Effector CD8-positive, alpha-beta T cell (primary cell): ENCODE data around the gene SLC1A7.

Experiments
- DNase-seq: peaks from one replicate; lab custom pipeline; 2025; lab: John Stamatoyannopoulos, UW

SLC1A7 gene

DNA sequence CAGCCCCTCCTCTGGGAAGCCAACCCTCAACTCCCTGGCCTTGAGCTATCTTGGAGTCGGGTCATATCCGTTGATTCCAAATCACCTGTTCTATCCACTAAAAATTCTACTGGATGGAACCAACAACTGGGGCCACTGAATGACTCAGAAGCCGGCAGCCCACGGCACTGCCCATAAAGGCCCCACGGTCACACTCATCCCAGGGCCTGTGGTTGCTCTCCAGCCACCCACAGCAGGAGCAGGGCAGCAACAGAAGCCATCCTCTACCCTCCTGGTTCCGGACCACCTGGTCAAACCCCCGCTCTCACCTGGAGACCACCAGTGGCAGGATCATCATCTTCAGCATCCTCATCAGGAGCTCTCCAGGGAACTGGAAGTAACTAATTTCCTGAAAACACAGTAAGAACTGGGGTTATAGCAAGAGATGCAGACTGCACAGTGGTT, 8.4 kb downstream of the SLC1A7 start:
- no peak for DNase-seq

DNA sequence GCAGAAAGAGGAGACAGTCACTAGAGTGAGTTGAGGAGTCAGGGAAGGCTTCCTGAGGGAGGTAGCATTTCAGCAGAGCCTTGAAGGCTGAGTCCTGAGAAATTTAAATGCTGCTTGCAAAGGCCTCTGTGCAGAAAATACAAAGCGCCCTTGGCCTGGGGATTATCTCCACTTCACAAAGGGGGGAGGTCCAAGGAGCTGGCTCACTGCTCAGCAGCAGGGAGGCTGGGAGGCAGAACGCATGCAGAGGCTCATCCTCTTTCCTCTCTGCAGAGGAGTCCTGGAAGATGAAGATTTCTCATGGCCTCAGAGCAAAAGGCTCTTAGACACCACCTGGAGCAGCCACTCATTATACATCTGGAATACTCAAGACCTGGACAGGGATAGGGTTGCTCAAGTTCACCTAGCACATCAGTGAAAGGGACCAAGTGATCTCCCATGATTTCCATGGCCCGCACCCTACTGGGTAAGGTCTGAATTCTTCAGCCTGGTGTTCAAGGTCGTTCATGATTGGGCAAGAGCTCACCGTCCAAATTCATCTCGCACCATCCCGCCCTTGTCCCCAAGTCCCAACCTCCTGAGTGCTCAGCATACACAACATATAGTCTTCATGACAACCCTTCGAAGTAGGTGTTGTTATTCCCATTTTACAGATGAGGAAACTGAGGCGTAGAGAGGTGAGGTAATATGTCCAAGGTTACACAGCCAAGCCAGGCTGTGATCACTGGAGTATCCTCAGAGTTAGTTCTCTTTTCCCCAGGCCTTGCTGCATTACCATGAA, 9.0 kb downstream of the SLC1A7 start:
- DNase-seq, result no peak

DNA sequence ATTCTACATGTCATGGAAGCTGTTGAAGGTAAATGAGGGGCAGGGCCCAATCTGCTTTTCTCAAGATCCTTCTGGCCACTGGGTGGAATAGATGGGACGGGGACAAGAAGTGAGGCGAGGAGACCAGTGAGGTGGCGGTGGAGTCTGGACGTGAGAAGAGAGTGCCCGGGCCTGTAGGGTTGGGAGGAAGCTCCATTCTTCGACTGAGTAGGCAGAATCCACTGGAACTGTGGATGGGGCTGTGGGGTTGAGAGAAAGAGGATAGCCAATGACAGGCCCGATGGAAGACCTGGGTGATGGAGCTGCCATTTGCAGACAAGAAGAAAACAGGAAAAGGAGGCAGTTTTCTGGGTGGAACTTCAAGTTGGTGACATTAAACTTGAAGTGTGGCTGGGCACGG, 10.3 kb downstream of the SLC1A7 start:
- DNase-seq, result no peak

DNA sequence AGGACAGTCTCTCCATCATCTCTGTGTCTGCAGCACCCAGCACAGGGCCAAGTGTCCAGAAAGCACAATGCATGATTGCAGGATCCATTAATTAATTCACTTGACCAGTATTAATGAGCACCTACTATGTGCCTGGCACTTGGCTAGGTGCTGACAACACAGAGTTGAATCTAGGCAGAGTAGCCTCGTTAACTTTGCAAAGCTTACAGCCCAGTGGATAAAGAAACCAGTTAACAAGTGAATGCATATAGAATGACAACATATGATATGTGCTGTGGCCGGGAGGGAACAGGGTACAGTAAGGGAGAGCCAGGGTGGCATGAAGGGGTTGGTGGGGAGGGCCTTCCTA, 10.9 kb downstream of the SLC1A7 start:
- no peak for DNase-seq

DNA sequence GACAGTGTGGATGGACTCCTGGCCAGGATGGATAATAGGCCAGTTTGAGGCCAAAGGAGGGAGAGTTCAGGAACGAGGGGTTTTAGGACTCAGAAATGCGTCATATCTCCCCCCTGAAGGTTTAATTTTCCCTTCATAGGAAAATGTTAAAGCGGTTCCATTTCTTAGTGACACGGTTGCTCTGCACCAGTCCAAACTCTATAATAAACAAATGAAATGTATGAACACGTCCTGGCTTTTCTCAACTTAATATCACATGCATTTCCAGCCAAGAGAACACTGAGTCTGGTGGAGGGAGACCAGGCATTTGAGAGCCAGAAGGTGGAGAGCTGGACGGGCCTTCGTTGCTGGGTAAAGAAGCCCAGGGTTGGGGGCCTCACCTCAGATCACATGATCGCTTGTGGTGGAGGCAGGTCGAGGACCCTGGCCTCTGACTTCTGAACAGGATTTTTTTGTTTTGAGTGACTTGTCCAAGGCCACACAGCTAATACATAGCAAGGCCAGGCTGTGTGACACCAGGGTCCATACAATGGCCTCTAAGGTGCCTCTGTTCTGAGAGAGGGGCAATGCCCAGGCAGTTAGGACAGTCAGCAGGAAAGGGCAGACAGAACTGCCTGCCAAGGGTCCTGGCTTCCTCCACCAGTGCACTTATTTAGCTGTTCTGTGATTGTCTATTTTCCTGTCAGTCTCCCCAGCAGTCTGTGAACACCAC, 11.4 kb downstream of the SLC1A7 start:
- no peak for DNase-seq

DNA sequence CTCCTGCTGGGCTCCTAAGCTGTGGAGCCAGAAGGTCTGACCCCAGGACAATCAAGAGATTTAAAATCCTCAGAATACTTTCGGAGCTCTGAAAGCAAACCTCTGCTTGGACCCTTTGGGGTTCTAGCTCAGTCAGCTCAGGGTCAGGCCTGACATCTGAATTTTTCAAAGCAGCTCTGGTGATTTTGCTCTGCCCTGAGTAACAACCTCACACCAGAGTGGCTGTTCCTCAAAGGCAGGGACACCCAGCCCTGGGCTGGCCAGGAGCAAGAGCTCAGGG, 11.9 kb downstream of the SLC1A7 start:
- DNase-seq, result no peak

DNA sequence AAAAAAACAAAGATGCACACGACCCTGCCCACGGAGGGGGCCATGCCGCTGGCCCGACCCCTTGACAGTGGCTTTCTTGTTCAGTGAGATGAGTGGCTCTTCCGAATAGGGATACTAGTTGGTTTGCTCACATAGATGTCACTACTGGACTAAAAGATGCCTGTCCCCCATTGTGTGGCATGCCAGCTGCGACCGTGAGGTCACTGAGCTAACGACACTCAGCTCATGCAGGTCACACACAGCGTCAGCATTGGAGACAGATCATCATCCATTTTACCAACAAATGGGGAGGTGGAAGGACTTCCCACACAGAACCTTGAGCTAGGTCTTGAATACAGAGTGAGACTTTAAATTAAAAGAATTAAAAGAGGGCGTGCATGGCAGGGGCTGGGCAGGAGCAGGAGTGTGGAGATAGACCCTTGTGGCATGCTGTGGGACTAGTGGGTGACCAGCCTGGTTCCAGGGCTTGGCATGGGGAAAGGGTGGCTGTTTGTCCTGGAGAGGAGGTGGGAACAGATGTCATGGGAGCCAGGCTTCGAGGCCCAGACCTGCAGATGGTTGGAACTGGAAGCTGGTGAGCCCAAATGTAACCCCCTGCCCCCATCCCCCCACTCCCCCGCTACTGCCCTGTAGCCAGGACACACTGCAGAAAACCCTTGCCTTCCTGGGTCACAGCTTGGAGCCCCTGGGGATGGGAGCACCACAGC, 12.4 kb downstream of the SLC1A7 start:
- no peak for DNase-seq

DNA sequence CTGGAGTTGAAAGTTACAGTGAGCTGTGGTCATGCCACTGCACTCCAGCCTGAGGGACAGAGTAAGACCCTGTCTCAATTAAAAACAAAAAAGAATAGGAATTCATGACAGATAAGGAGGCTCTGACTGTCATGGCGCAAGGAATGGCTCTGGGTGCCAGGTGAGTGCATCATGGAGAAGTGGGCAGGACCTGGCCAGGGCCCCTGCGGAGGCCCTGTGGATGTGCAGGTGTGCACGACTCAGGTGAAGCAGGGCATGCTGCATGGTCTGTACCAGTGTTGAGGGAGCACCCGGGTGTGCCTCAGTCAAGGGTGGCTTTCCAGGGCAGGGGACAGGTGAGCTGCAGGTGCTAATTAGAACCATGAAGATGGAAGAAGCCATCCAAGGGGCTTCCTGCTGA, 14.0 kb downstream of the SLC1A7 start:
- DNase-seq, result no peak

DNA sequence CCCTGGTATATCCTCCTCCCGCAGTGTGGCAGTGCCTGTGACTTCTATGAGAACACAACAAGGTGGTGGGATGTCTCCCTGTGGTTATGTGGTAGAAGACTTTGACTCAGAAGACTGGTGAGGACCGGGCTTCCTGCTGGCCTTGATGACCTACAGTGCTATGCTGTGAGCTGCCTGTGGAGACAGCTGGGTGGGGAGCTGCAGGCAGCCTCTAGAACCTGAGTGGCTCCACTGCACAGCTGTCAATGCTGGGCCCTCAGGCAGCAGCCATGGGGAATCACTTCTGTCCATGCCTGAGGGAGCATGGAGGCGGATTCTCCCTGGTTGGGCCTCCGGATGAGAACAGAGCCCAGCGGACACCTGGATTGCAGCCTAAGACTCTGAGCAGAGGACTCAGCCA, 14.9 kb downstream of the SLC1A7 start:
- DNase-seq, result no peak

DNA sequence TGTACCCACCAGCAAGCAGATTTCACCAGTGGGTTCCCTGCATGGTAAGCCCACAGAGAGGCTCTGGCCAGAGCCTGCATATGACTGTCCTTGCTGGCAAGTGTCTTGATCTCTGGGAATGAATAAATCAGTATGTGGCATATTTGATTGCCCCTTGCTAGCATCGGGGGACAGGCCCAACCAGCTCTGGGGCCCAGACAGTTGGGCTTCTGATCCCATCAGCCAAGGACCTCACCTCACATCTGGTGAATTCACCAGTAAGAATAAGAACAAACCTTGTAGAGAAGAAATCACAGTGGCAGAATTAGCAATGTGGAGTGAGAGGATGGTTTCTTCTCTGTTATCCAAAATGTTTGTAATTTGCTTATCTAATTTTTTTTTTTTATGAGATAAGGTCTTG, 15.9 kb downstream of the SLC1A7 start:
- no peak for DNase-seq

DNA sequence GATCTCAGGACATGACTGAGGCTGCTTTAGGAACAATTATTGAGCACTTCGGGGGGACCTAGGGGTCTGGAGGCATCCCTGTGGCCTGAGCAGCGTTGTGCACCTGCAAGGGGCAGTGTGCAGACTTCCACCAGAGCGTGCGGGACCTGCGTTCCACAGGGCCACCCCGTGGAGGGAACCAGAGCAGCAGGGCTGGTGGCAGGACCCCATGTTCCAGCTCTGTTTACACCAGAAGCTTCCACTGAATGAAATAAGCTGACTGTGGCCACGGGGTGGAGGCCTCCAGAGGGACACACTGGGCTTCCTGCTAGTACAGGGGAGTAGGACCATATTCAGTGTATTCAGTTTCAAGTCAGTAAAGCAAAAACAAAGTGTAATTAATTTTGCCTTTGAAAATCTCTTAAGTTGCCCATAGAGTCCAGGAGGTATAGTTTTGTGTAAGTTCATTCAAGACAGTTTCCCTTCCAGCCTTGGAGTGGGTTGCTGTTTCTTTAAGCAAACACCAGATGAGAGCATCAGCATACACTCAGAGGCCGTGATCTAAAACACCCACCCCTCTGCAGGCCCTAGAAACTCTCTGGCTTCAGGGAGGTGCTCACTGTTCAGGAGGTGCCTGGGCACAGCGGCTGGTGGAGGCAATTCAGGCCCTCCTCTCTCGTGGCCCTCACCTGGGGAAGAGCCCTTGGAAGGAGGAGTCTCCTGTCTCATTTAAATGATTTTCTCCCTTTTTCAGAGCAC, 16.6 kb downstream of the SLC1A7 start:
- DNase-seq, result no peak

DNA sequence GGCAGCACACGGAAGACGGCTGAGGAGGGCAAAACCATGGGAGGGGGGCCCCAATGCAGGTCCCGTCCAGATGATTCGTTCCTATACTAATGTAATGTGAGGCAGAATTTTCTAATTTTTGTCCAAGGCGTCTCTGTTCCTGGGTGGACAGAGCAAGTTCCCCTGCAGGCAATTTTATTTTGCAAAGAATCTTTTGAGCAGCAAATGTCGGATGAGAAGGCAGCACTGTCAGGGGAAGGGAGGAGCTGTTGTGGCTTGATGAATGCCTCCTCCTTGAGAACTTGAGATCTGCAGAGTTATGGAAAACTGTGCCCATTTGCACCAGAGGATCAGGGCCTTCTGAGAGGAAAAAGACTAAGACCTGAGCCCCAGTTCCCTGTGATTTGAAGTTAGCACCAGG, 17.3 kb downstream of the SLC1A7 start:
- DNase-seq, result no peak

DNA sequence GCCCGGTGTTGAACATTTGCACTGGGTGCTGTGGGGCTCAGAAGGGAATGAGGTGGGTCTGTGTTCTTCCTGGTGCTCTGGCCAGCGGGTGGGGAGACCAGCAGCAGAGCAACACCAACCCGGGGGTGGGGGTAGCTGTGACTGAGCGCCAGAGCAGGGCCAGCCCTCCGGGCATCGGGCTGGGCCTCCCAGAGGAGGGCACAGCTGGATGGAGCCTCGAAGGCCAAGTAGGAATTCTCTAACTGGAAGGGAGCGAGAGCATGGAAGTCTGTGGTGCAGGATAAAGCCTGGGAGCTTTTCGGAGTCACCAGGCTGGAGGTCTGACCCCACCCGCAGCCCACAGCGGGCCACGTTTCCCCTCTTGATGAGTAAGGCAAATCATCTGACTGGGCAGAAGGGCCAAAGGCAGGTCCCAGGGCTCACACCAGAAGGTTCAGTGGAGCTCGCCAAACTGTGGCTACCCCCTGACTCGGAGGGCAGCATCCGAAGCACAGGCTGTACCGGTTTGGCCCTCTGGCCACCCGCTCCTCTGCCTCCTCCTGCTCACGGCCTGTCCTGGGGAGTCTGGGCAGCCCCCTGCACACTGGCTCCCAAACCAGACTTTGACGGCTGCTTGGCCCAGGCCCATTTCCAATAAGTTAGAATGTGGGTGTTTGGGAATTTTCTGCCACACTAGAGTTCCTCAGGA, 18.8 kb downstream of the SLC1A7 start:
- no peak for DNase-seq

DNA sequence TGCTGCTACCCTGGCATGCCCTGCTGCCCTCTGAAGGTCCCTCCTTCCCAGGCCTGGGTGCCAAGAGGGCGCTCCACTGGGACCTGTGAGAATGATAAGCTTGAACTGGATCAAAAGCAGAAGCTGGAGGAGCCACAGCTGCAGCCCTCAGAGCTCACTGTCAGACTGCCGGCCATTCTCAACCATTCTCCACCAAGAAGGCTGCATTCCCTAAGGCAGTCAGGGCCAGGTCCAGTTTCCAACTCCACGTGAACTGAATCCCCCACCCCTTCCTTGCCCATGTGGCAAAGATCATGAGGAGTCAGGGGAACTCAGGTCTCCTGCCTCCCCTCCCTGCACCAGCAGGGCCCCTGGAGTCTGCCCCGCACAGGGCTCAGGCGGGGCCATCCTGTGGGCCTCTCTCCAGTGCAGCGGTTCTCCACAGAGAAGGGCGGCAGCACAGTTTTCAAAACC, 19.5 kb downstream of the SLC1A7 start:
- DNase-seq, result no peak

DNA sequence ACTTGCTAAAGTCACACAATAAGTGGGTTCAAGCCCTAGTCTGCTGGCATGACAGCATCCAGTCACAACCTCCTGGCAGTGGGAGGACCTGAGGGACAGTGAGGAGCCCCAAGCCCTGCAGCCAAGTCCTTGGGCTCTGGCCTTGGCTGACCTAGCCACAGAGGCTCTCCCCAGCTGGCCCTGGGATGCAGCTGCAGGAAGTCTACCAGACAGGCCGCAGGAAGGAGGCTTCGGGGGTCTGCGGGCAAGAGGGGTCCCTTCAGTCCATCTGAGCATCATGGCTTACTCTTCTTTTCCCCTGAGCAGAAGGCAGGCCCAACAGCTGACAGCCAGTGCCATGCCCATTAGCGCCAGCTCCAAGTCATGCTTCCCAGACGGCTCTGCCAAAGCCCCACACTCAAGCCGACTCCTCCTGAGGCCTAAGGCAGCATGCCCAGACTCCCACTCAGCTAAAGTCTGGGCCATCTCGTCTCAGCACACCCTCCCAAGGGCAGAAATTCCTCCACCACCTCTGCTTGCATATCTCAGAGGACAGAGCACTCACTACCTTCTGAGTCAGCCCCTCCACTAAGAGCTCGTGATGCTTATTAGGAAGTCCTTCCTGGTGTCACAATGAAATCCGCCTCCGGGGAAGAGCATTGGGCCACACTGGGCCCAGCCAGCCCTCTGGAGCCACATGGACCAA, 20.1 kb downstream of the SLC1A7 start:
- no peak for DNase-seq

DNA sequence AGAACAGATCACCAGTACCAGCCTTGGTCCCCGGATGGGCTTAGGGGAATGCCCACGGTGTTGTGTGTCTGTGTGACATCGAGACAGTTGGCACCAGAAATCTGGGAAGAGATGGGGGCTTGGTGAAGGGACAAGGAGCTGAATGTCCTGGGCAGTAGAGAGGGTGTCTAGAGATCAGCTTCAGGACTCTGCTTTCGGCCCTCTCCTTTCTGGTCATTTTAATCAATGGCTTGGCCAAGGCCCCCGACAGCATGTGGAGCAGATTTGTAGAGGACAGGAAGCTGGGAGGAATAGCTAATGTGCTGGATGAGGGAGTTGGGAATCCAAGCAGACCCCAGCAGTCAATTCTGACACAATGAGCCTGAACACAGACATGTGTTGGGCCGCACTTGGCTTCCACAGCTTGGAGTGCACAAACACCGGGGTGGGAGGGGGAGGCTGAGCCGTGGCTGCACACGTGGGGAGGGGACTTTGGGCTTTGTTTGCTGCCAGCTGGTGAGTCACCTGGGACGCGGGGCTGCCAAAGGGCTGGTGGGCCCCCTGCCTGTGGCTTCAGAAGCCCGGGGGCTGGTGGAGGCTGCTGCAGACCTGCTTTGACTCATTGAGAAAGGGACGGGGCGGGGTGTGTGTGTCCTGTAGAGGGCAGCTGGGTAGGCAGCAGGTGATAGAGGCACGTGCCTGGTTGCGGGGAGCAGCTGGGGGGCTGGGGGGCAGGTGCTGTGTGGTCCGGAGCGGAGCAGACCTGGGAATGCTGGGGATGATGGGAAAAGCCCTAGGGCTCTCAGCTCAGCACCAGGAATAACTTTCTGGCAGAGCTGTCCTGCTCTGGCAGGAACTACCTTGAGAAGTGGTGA, 20.9 kb downstream of the SLC1A7 start:
- no peak for DNase-seq

DNA sequence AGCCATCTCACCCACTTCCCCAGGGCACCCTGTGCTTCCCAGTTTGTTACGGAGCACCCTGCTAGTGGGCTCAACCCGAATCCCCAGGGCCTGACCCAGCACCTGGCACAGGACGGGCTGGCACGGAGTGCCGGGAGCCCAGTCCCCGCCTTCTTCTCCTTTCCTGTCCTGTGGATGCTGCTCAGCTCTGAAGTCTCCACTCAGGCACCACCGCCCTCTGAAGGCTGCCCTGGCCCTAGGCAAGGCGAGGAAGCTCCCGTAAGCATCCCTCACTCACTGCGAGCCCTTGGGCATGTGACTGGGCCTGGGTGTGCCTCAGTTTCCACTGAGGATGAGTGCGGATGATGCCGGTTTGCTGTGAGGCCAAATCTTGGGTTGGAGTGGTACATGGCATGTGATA, 21.8 kb downstream of the SLC1A7 start:
- DNase-seq, result no peak

DNA sequence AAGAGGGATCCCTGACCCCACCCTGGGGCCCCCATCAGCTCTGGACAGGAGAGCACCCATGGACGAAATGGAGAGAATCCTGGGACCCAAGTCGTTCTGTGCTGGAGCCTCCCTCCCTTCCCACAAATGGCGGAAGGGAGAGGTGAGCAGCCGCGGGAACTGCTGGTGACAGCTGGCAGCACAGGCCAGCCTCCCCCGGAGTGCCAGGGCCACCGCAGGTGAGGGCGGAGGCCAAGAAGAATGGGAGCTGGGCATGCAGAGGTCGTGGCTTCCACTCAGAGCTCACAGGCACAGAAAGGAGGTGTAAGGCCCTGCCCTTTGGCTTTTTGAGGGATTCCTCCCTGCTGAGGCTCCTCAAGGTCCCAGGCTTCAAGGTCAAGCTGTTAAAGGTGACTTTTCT, 24.6 kb downstream of the SLC1A7 start:
- DNase-seq, result no peak

DNA sequence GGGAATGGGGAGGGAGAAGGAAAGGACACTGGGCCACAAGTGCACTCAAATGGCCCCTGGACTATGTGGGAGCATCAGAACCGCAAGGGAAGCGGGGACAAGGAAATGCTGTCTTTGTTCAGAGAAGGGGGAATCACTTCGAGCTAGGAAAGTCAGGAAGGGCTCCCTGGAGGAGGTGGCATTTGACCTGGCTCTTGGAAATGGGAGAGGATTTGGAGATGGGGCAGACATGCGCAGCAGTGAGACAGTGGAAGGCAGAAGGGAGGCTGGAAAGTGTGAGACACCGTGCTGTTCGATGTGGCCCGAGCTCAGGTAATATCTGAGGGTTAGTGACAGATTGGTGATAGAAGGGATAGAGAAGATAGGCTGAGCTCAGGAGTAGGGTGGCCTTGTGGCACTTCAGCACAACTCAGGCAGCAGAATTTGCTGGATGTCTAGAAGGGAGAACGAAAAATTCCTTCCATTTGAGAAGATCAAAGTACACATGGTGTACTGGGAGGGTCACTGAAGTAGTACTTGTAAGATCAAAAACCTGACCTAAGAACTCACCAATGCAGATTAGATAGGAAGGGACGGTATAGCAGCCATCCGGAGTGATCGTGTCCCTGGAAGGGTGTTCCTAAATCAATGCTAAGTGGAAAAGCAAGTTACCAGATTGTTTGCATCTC, 25.4 kb downstream of the SLC1A7 start:
- no peak for DNase-seq

DNA sequence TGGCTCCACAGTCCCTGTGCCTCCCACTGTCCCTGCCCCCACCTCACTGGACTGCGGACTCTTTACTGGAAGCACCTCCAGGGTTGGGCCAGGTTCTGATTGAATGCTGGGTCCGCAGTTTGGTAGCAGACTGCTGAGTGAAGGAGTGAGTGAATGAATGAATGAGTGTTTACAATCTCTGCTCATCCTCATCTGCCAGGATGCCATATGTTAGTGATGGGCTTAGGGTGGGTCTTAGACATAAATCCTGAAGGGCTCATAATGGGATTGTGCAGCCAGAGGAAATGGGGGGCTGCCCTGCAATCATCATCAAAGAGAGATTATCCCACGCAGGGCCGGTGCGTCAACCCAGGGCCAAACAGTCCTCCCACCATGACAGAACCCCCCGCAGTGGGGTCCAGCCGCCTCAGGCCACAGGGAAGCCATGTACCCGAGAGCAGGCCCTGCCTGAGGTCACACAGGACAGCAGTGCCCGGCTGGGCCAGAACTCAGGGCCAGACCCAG, 26.1 kb downstream of the SLC1A7 start:
- DNase-seq, result no peak
